Upper lobe of left lung (tissue), 4 donors: ENCODE data around the gene GNL3.

Source experiments
- CTCF ChIP-seq, 6 experiments: fragments of 450-650 bp in 4 of 6; fragments of 200-600 bp in 2 of 6; sonication (generic) in 2 of 6; IDR thresholded peaks; one replicate each; pipeline ENCODE4 v1.5.1; 2016 to 2019; ENCODE audit warnings: antibody characterized with exemption in 6 of 6
- POLR2AphosphoS5 ChIP-seq, 2 donors: sonication (generic); formaldehyde crosslinking; IDR thresholded peaks; one replicate each; pipeline ENCODE4 v1.5.1; 2017; ENCODE audit warnings: antibody characterized with exemption in 2 of 2

- TF ChIP-seq POLR2AphosphoS5 (IDR thresholded peaks at IDR 0.05) (no peak), CTCF (IDR thresholded peaks at IDR 0.05) (no peak)
Measured at GRCh38 chr3:52715714-52716305, 30.0 kb downstream of the GNL3 start.
